CD4-positive, CD25-positive, alpha-beta regulatory T cell (primary cell): ENCODE results near the gene CDC45. TPM values are rescaled to one million over a fixed set of nuclear protein-coding genes. Genes with fewer than 3 reads are reported as not detected.

Experiments
- ATAC-seq, 2 donors: fragments of 150-1000 bp; cut with Tn5 transposase; one replicate each; pipeline ENCODE4 v1.10.0; 2021; ENCODE audit warnings: low read depth in 2 of 2, moderate number of reproducible peaks in 2 of 2, moderate library complexity in 1 of 2
- DNase-seq, 3 donors: peaks; one replicate each; pipeline versions ENCODE4 v3.0.0 to v3.0.0-alpha.2; 2012 to 2022; ENCODE audit warnings: mixed read lengths in 1 of 3
- H3K27ac ChIP-seq: one replicate; pipeline ENCODE4 v1.7.0; 2013; ENCODE audit warnings: mild to moderate bottlenecking, low read length; ENCODE audit not compliant: insufficient read depth, poor library complexity, severe bottlenecking
- H3K27me3 ChIP-seq: one replicate; pipeline ENCODE4 v1.7.0; 2013; ENCODE audit warnings: low read length; ENCODE audit not compliant: control insufficient read depth, insufficient read depth
- H3K36me3 ChIP-seq: one replicate; pipeline ENCODE4 v1.7.0; 2013; ENCODE audit warnings: mild to moderate bottlenecking, low read length, moderate library complexity; ENCODE audit not compliant: control insufficient read depth, insufficient read depth
- H3K4me1 ChIP-seq: 2 replicates; pipeline ENCODE4 v1.7.0; 2013; ENCODE audit warnings: mild to moderate bottlenecking, low read length; ENCODE audit not compliant: insufficient read depth, control insufficient read depth, poor library complexity, severe bottlenecking
- H3K4me3 ChIP-seq: one replicate; pipeline ENCODE4 v1.7.0; 2013; ENCODE audit warnings: low read depth, mild to moderate bottlenecking, low read length, moderate library complexity
- H3K9me3 ChIP-seq, 2 experiments: 1 replicate in 1 of 2; 2 replicates in 1 of 2; pipeline ENCODE4 v1.7.0; 2013; ENCODE audit warnings: low read length in 2 of 2, mild to moderate bottlenecking in 1 of 2, moderate library complexity in 1 of 2; ENCODE audit not compliant: control insufficient read depth in 2 of 2
- H3K27ac Mint-ChIP-seq, 3 donors: one replicate each; pipeline ENCODE4 v1.8.0; 2020 to 2022; ENCODE audit warnings: mild to moderate bottlenecking in 3 of 3, mixed read lengths in 3 of 3, moderate library complexity in 2 of 3
- H3K27me3 Mint-ChIP-seq: one replicate; pipeline ENCODE4 v1.8.0; 2022; ENCODE audit warnings: mild to moderate bottlenecking, mixed read lengths
- H3K36me3 Mint-ChIP-seq: one replicate; pipeline ENCODE4 v1.8.0; 2020; ENCODE audit warnings: mixed read lengths
- H3K4me1 Mint-ChIP-seq, 4 donors: one replicate each; pipeline ENCODE4 v1.8.0; 2020 to 2022; ENCODE audit warnings: mixed read lengths in 4 of 4, mild to moderate bottlenecking in 1 of 4
- H3K4me3 Mint-ChIP-seq, 4 donors: one replicate each; pipeline ENCODE4 v1.8.0; 2020 to 2022; ENCODE audit warnings: mild to moderate bottlenecking in 4 of 4, mixed read lengths in 4 of 4, moderate library complexity in 3 of 4
- H3K9me3 Mint-ChIP-seq, 7 donors: one replicate each; pipeline ENCODE4 v1.8.0; 2020 to 2022; ENCODE audit warnings: mixed read lengths in 7 of 7, mild to moderate bottlenecking in 3 of 7, moderate library complexity in 2 of 7
- polyA plus RNA-seq, 4 donors: library from polyadenylated mRNA; unstranded; fragments of 300-500 nt; fragmentation: Illumina TruSeq; gene quantifications; one replicate each; pipeline ENCODE4 v1.2.3, GENCODE V29; 2021
- total RNA-seq: library from RNA; stranded (reverse); gene quantifications from one replicate; pipeline ENCODE4 v1.2.3, GENCODE V29; 2022

Gene CDC45
- total and polyA plus RNA-seq, 5 donors from 2014 or later = 0.56 to 3.4 (median 2.5) TPM

DNA sequence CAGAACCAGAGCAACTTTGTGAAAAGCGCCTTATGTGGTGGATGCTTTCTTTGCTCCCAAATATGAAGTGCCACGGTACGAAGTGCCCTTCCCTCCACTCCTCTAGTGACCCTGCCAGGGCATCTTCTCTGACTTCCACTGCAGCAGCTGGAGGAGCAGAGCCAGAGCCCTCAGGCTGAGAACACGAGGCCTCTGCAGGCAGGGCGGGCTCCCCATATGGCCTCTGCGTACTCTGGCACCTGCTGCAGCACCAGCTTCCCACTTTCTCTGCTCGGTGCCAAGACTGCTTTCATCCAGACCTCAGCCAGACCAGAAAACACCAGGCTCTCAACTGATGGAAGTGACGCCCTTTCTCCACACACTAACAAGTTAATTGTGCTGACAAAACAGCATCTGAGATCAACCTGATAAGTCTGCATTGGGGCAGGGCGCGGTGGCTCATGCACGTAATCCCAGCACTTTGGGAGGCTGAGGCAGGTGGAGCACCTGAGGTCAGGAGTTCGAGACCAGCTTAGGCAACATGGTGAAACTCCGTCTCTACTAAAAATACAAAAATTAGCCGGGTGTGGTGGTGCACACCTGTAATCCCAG, 13.5 kb upstream of the CDC45 start:
- ATAC-seq = no peak
- Histone ChIP-seq H3K36me3 (peaks cover 83% of the 10 kb centered on the region), H3K4me1 (no peaks in the 10 kb centered on the region), H3K27me3 (no peaks in the 10 kb centered on the region), H3K9me3 (no peaks in the 10 kb centered on the region), H3K27ac (no peak overlapping the region), H3K4me3 (no peak overlapping the region)
- H3K4me1 Mint-ChIP-seq = peaks cover 7 to 9% (median 8%) of the 10 kb centered on the region in 4 donors
- H3K27me3 Mint-ChIP-seq = peaks cover 4% of the 10 kb centered on the region
- no peak overlapping the region for H3K27ac Mint-ChIP-seq
- DNase-seq = no peak
- no peaks in the 10 kb centered on the region for H3K9me3 Mint-ChIP-seq
- no peak overlapping the region for H3K4me3 Mint-ChIP-seq
- H3K36me3 Mint-ChIP-seq = peaks cover 53% of the 10 kb centered on the region

DNA sequence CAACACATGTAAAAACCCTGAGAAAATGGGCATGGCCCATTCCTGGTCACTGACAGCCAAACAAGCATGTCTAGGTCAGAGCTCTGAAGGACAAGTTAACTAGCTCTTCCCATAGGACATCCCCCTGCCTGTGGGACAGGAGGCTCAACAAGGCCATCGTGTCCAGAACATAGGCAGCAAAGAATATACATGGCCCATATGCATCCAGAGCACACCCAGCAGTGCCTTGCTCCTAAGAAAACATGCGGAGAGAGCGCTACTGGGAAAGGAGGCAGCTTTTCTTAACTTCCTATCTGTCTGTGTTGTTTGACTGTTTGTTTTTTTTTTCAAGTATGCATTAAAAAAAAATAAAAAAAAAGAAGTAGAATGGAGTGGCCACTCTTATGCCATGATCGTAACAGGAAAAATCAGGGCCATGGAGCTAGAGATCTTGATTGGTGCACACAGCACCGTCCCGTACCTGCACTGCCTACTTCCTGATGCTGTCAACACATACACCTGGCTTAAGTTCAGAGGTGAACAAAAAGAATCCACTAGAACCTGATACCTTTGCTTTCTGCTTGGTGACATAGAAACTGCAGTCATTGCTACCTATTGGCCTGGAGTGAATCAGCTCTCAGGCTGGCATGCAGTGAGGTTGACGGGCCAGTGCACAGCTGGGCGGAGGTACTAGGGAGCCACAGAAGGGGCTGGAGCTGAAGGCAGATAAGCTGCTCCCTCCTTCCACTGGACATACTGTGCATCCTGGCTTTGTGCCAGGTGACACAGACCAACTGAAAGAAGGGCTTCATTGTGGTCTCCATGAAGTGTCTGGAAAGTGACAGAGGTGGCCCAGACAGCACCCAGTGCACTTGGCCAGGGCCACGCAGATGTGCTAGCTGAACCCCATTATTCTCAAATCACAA, 12.6 kb upstream of the CDC45 start:
- Mint-ChIP-seq H3K4me1 (peaks cover 3 to 16% (median 8%) of the 10 kb centered on the region in 4 donors), H3K4me3 (no peak overlapping the region), H3K36me3 (peaks cover 55% of the 10 kb centered on the region), H3K9me3 (no peaks in the 10 kb centered on the region), H3K27ac (no peak overlapping the region), H3K27me3 (peaks cover 4% of the 10 kb centered on the region)
- no peaks in the 10 kb centered on the region for H3K27me3 ChIP-seq
- DNase-seq = no peak
- no peaks in the 10 kb centered on the region for H3K4me1 ChIP-seq
- H3K36me3 ChIP-seq = peaks cover 88% of the 10 kb centered on the region
- no peaks in the 10 kb centered on the region for H3K9me3 ChIP-seq
- ATAC-seq = no peak
- H3K4me3 ChIP-seq = no peak overlapping the region
- H3K27ac ChIP-seq = no peak overlapping the region

DNA sequence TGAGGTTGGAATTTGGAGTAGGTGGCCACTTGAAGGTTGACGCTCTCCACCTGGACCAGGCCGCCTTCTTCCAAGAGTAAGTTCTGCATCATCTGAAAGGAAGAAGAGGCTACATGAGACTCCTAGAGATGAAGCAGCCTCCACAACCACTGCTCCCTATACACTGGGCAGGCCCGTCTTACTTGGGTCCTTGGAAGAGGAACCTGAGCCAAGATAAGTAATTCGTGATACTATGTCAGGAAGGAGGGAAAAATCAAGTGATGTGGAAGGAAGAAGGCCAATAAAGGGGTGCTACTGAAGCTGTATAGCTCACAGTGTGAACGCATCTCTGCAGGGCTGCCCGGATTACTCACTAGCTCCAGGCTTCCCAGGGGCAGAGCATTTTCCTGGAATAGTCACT, 11.8 kb upstream of the CDC45 start:
- H3K4me3 ChIP-seq = no peak overlapping the region
- Mint-ChIP-seq H3K4me1 (peaks cover 3 to 16% (median 9%) of the 10 kb centered on the region in 4 donors), H3K36me3 (peaks cover 52% of the 10 kb centered on the region), H3K27me3 (peaks cover 4% of the 10 kb centered on the region), H3K9me3 (no peaks in the 10 kb centered on the region), H3K27ac (no peak overlapping the region), H3K4me3 (no peak overlapping the region)
- H3K27ac ChIP-seq = no peak overlapping the region
- no peaks in the 10 kb centered on the region for H3K27me3 ChIP-seq
- ATAC-seq (no peak), DNase-seq (no peak)
- H3K9me3 ChIP-seq = no peaks in the 10 kb centered on the region
- no peaks in the 10 kb centered on the region for H3K4me1 ChIP-seq
- peaks cover 93% of the 10 kb centered on the region for H3K36me3 ChIP-seq

DNA sequence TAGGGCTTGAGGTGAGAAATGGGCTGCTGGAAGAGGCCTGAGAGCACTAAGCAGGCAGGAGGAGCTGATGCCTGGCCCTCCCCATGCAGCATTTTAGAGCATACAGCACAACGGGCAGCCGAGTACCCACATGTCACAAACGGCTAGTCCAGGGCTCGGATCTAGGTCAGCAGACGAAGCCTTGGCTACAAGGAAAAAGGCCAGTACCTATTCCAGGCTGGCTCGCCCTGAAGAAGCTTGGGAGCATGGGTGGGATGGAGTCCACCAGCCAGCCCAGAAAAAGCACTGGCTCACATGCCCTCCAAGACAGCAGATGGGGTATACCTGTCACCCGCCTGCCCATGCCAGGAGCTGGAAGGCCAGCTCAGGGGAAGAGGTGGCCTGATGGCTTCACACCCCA, 10.3 kb upstream of the CDC45 start:
- peaks cover 4% of the 10 kb centered on the region for H3K27me3 Mint-ChIP-seq
- DNase-seq (no peak), ATAC-seq (no peak)
- H3K36me3 Mint-ChIP-seq = peaks cover 51% of the 10 kb centered on the region
- H3K4me3 ChIP-seq = no peak overlapping the region
- H3K27ac Mint-ChIP-seq = no peak overlapping the region
- H3K27ac ChIP-seq = no peak overlapping the region
- H3K4me3 Mint-ChIP-seq = no peak overlapping the region
- H3K9me3 Mint-ChIP-seq = no peaks in the 10 kb centered on the region
- no peaks in the 10 kb centered on the region for H3K27me3 ChIP-seq
- no peaks in the 10 kb centered on the region for H3K9me3 ChIP-seq
- peaks cover 96% of the 10 kb centered on the region for H3K36me3 ChIP-seq
- H3K4me1 ChIP-seq = no peaks in the 10 kb centered on the region
- peaks cover 0 to 16% (median 11%) of the 10 kb centered on the region in 4 donors for H3K4me1 Mint-ChIP-seq

DNA sequence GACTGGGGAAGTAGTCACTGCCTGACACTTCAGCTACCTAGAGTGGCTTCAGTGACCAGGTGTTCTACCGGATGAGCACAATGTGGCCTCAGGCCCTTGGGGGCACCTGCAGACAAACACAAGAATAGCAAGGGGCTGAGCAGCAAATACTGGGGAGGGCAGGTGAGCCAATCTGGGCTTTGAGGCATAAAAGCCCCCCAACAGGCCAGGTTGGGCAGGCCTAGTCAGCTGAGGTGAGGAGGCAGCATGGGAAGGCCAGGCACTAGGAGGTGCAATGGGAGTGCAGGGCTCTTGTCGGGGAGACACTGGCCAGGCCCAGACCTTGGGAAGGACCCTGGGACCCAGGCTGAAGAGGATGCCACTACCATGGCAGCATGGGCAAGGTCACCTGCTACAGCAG, 9.7 kb upstream of the CDC45 start:
- H3K27ac Mint-ChIP-seq = peak overlapping the region in 1 of 3 donors; percentile 73
- peaks cover 4% of the 10 kb centered on the region for H3K27me3 Mint-ChIP-seq
- peaks cover 48% of the 10 kb centered on the region for H3K36me3 Mint-ChIP-seq
- Histone ChIP-seq H3K36me3 (peaks cover 96% of the 10 kb centered on the region), H3K9me3 (no peaks in the 10 kb centered on the region), H3K27me3 (no peaks in the 10 kb centered on the region), H3K4me3 (no peak overlapping the region), H3K27ac (no peak overlapping the region), H3K4me1 (no peaks in the 10 kb centered on the region)
- DNase-seq (no peak), ATAC-seq (no peak)
- peaks cover 0 to 13% (median 10%) of the 10 kb centered on the region in 4 donors for H3K4me1 Mint-ChIP-seq
- no peak overlapping the region for H3K4me3 Mint-ChIP-seq
- H3K9me3 Mint-ChIP-seq = no peaks in the 10 kb centered on the region

DNA sequence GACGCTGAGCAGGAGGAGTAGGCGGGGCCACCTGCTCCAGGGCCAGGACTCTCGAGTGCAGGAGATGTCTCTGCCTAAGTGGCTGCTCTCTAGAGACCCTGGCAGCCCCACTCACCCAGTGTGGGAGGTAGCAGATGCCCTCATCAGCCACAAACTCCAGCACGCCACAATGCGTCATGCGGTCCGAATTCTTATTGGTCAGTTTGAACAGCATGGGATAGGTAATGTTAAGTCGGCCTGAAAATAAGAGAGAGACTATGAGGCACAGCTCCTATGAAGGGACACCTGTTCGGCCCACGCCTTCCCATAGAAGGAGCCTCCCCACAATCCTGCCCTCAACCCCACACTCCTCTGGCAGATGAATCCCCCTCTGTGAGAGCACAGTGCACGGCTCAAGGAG, 8.1 kb upstream of the CDC45 start:
- peaks cover 13% of the 10 kb centered on the region for H3K4me1 ChIP-seq
- no peak overlapping the region for H3K27ac Mint-ChIP-seq
- peak overlapping the region in 1 of 4 donors; percentile 35 for H3K4me3 Mint-ChIP-seq
- no peak for ATAC-seq
- no peak overlapping the region for H3K27ac ChIP-seq
- H3K9me3 Mint-ChIP-seq = no peaks in the 10 kb centered on the region
- H3K4me1 Mint-ChIP-seq = peaks cover 5 to 28% (median 16%) of the 10 kb centered on the region in 4 donors
- peaks cover 88% of the 10 kb centered on the region for H3K36me3 ChIP-seq
- H3K4me3 ChIP-seq = no peak overlapping the region
- H3K9me3 ChIP-seq = no peaks in the 10 kb centered on the region
- H3K27me3 Mint-ChIP-seq = peaks cover 4% of the 10 kb centered on the region
- no peak for DNase-seq
- H3K27me3 ChIP-seq = no peaks in the 10 kb centered on the region
- H3K36me3 Mint-ChIP-seq = peaks cover 46% of the 10 kb centered on the region

DNA sequence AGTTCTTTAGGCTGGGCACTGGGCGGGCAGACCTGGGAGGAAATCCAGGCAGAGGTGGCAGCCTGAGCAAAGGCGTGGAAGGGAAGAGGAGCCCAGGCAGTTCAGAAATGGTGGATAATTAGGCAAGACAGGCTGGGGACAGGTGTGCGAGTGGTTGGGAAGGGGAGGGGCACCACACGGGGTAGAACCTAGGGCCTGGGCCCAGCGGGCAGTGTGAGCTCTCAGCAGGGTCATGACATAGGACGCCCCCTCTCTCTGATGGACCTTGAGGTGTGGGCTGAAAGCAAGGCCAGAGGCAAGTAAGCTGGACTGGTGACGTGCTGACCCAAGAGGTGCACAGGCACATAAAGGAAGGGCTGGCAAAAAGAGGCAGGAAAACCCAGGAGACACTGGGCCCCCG, 7.5 kb upstream of the CDC45 start:
- H3K4me3 ChIP-seq = no peak overlapping the region
- no peak for DNase-seq
- ATAC-seq = no peak
- Mint-ChIP-seq H3K4me3 (peak overlapping the region in 1 of 4 donors; percentile 35), H3K27ac (no peak overlapping the region), H3K36me3 (peaks cover 45% of the 10 kb centered on the region), H3K4me1 (peaks cover 5 to 31% (median 19%) of the 10 kb centered on the region in 4 donors), H3K27me3 (peaks cover 3% of the 10 kb centered on the region), H3K9me3 (no peaks in the 10 kb centered on the region)
- peaks cover 16% of the 10 kb centered on the region for H3K4me1 ChIP-seq
- H3K27ac ChIP-seq = no peak overlapping the region
- peaks cover 82% of the 10 kb centered on the region for H3K36me3 ChIP-seq
- H3K9me3 ChIP-seq = no peaks in the 10 kb centered on the region
- no peaks in the 10 kb centered on the region for H3K27me3 ChIP-seq
